22Rv1 (cell line): ENCODE results near the gene DMAC2.

Experiments
- ZFX ChIP-seq: fragments of 450-650 bp; IDR thresholded peaks from 2 replicates; pipeline ENCODE4 v1.6.1; 2017; ENCODE audit warnings: antibody characterized with exemption, borderline replicate concordance
- TF ChIP-seq, protein P1 (sequence below): fragments of 450-650 bp; IDR thresholded peaks from 2 replicates; pipeline ENCODE4 v1.5.1; 2017; ENCODE audit warnings: mild to moderate bottlenecking

DNA sequence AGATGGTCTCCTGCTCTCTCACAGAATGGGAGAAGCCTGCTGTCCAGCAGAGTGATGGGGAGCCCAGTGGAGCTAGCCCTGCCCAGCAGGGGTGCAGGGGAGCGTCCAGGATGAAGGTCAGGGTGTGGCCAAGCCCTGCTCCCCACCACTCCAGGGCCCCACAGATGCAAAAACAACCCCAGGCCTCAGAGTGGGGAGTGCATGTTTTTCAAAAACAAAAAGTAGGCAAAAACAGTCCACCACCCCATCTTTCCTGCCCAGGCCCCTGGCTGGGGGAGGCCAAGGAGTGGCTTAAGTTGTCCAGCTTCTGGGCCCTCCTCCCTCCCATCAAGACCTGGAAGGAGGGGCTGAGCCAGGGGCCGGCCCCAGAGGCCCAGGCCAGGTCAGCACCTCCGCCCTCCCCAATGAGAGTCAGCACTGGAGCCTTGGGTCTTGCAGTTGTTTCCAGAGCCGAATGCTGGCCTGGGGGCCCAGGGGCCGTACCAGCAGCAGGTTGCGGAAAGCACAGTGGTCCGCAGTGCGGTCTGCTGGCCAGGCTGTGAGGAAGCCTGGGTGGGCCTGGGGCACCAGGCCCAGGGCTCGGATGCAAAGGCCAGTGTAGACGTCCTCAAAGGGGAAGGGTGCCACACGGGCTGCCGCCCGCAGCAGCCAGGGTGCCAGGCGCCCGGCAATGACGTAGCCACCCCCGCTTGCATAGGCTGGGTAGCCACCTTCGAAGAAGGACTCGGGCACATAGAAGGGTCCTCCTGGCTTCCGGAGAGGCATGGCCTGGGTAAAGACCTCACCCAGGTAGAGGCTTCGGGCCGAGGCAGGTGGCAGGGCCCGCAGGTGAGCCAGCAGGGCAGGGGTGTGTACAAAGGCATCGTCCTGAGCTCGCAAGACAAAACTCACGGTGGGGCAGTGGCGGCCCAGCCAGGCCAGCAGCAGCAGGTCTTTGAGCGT is 14.3 kb downstream of the DMAC2 start:
- TF ChIP-seq, protein P1, sequence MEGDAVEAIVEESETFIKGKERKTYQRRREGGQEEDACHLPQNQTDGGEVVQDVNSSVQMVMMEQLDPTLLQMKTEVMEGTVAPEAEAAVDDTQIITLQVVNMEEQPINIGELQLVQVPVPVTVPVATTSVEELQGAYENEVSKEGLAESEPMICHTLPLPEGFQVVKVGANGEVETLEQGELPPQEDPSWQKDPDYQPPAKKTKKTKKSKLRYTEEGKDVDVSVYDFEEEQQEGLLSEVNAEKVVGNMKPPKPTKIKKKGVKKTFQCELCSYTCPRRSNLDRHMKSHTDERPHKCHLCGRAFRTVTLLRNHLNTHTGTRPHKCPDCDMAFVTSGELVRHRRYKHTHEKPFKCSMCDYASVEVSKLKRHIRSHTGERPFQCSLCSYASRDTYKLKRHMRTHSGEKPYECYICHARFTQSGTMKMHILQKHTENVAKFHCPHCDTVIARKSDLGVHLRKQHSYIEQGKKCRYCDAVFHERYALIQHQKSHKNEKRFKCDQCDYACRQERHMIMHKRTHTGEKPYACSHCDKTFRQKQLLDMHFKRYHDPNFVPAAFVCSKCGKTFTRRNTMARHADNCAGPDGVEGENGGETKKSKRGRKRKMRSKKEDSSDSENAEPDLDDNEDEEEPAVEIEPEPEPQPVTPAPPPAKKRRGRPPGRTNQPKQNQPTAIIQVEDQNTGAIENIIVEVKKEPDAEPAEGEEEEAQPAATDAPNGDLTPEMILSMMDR, result no peak
- TF ChIP-seq ZFX, result no peak
